Common myeloid progenitor, CD34-positive (primary cell): ENCODE measurements around the gene WFDC6. TPM values are rescaled to one million over a fixed set of nuclear protein-coding genes. Genes with fewer than 3 reads are reported as not detected.
"Not testable (repeated sequence)": the region's sequence is repeated elsewhere in the genome, so short reads cannot be mapped to it uniquely, and the experiment has no call there.

Experiments used
- CTCF ChIA-PET: fragments of 350-600 bp; sonication (Branson Sonifier 250); formaldehyde crosslinking; loops from one replicate; lab custom pipeline; 2021; ENCODE audit warnings: antibody characterized with exemption; lab: Charles Lee
- POLR2A ChIA-PET: fragments of 350-600 bp; sonication (Branson Sonifier 250); formaldehyde crosslinking; loops from one replicate; lab custom pipeline; 2021; ENCODE audit warnings: antibody characterized with exemption; lab: Charles Lee
- DNase-seq, 3 donors: peaks; one replicate each; pipeline versions ENCODE4 v3.0.0 to v3.0.0-alpha.2; 2013
- H3K27ac ChIP-seq, 2 experiments: 1 replicate in 1 of 2; 2 replicates in 1 of 2; pipeline ENCODE4 v1.7.0; 2013; ENCODE audit warnings: inconsistent platforms in 2 of 2, low read length in 2 of 2, mild to moderate bottlenecking in 2 of 2, low read depth in 1 of 2, moderate library complexity in 1 of 2; ENCODE audit not compliant: severe bottlenecking in 2 of 2, insufficient read depth in 1 of 2, poor library complexity in 1 of 2
- H3K27me3 ChIP-seq, 5 experiments: replicated peaks in 2 of 5; 1 replicate in 3 of 5; 2 replicates in 2 of 5; pipeline versions ENCODE4 v1.6.1 to v1.7.0; 2013; ENCODE audit warnings: low read length in 4 of 5, mild to moderate bottlenecking in 2 of 5, moderate library complexity in 2 of 5, inconsistent platforms in 1 of 5; ENCODE audit not compliant: insufficient read depth in 5 of 5, control insufficient read depth in 4 of 5
- H3K36me3 ChIP-seq, 4 experiments: 1 replicate in 2 of 4; 2 replicates in 2 of 4; pipeline versions ENCODE4 v1.6.1 to v1.7.0; 2013; ENCODE audit warnings: low read length in 3 of 4, control low read depth in 1 of 4, mild to moderate bottlenecking in 1 of 4; ENCODE audit not compliant: control insufficient read depth in 4 of 4, insufficient read depth in 4 of 4
- H3K4me1 ChIP-seq, 4 experiments: 1 replicate in 3 of 4; 2 replicates in 1 of 4; pipeline versions ENCODE4 v1.6.1 to v1.7.1; 2013; ENCODE audit warnings: low read length in 3 of 4, mild to moderate bottlenecking in 3 of 4, control low read depth in 1 of 4, inconsistent platforms in 1 of 4, moderate library complexity in 1 of 4; ENCODE audit not compliant: control insufficient read depth in 4 of 4, insufficient read depth in 4 of 4; ENCODE audit errors: control extremely low read depth in 1 of 4
- H3K4me3 ChIP-seq, 7 experiments: 1 replicate in 4 of 7; 2 replicates in 3 of 7; pipeline versions ENCODE4 v1.5.1 to v1.7.0; 2013; ENCODE audit warnings: mild to moderate bottlenecking in 7 of 7, low read length in 6 of 7, moderate library complexity in 6 of 7, inconsistent platforms in 2 of 7, low read depth in 2 of 7, control low read depth in 1 of 7; ENCODE audit not compliant: insufficient read depth in 4 of 7, control insufficient read depth in 1 of 7; ENCODE audit errors: extremely low read depth in 1 of 7
- H3K9me3 ChIP-seq, 5 experiments: 1 replicate in 4 of 5; 2 replicates in 1 of 5; pipeline versions ENCODE4 v1.6.1 to v1.7.1; 2013; ENCODE audit warnings: low read length in 4 of 5, mild to moderate bottlenecking in 2 of 5, inconsistent platforms in 1 of 5, low read depth in 1 of 5, moderate library complexity in 1 of 5; ENCODE audit not compliant: control insufficient read depth in 4 of 5, insufficient read depth in 2 of 5; ENCODE audit errors: control extremely low read depth in 1 of 5
- WGBS: methylation state at CpG from one replicate; pipeline ENCODE4 v1.1.5; 2013; ENCODE audit not compliant: insufficient coverage; 5-methylcytosine and 5-hydroxymethylcytosine counted together
- polyA plus RNA-seq: library from polyadenylated mRNA; unstranded; fragments of 120-200 nt; gene quantifications from one replicate; pipeline ENCODE4 v1.2.1, GENCODE V29; 2013

Gene WFDC6
- polyA plus RNA-seq: not detected

DNA sequence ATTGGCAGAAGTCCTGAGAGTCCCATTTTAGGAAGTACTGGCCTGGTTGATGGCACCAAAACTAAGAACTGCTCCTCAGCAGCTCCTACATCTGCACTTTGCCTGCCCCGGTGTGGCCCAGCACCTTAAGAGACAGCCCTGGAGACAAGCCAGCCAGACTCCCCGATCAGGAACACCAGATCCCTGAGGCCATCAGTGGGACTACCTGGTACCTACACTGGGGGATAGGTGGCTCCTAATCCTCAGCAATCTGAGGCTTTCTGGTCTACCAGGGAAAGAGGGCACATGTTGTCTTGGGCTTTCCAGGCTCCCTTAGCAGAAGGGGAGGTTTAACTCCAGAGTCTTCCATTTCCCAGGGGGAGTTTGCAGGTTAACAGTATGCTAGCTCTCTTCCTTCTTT, at the start of gene WFDC6:
Gene WFDC6 (minus strand): TSS at position 101 of the 400 bp plus-strand sequence. CDS start 75 bp downstream, at position 26.
- ChIA-PET CTCF (no interaction called here), POLR2A (no interaction called here)
- Histone ChIP-seq H3K4me3 (no peak within 1 kb of the TSS), H3K9me3 (peaks cover 0 to 3% (median 0%) of the 10 kb centered on the region in 5 experiments), H3K27ac (no peak within 1 kb of the TSS), H3K27me3 (peaks cover 2 to 39% (median 17%) of the 10 kb centered on the region in 5 experiments), H3K4me1 (no peaks in the 10 kb centered on the region), H3K36me3 (no peaks in the 10 kb centered on the region)
- WGBS: 100% methylated on average over 2 of the region's 2 CpGs
- DNase-seq: no peak

- DNase-seq: no peak
- Histone ChIP-seq H3K36me3 (no peaks in the 10 kb centered on the region), H3K9me3 (peaks cover 0 to 8% (median 0%) of the 10 kb centered on the region in 5 experiments), H3K27me3 (peaks cover 0 to 9% (median 0%) of the 10 kb centered on the region in 5 experiments), H3K4me1 (no peaks in the 10 kb centered on the region), H3K27ac (no peak overlapping the region), H3K4me3 (no peak overlapping the region)
- no CpG with 5 or more reads among the region's 2 CpGs for WGBS
- ChIA-PET POLR2A (no interaction called here), CTCF (interaction anchor here (0.9 to 1.6 kb wide), 2 partner anchors 182 to 295 kb away, joined by 3 to 7 read pairs; no protein-coding TSS in a partner anchor)
These were observed 49.5 kb upstream of the WFDC6 start for GRCh38 chr20:45588800-45589199.

- H3K9me3 ChIP-seq, H3K27ac ChIP-seq, H3K36me3 ChIP-seq, DNase-seq, H3K4me3 ChIP-seq, H3K4me1 ChIP-seq, POLR2A ChIA-PET, H3K27me3 ChIP-seq: not testable (repeated sequence)
- CTCF ChIA-PET: interaction anchor here (1.0 kb wide), 1 partner anchor 43 kb away, joined by 3 read pairs; the partner anchor contains the start of gene WFDC10A
- 97% methylated on average over 5 of the region's 5 CpGs for WGBS
These were observed 46.7 kb upstream of the WFDC6 start for GRCh38 chr20:45585986-45586385.

DNA sequence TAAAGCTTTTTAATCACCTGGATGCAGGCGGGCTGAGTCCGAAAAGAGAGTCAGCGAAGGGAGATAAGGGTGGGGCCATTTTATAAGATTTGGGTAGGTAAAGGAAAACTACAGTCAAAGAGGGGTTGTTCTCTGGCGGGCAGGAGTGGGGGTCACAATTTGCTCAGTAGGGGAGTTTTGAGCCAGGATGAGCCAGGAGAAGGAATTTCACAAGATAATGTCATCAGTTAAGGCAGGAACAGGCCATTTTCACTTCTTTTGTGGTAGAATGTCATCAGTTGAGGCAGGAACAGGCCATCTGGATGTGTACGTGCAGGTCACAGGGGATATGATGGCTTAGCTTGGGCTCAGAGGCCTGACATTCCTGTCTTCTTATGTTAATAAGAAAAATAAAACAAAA, 45.0 kb upstream of the WFDC6 start:
- CTCF ChIA-PET, DNase-seq, POLR2A ChIA-PET, H3K36me3 ChIP-seq, H3K27ac ChIP-seq, H3K9me3 ChIP-seq, H3K4me3 ChIP-seq, H3K27me3 ChIP-seq, H3K4me1 ChIP-seq: not testable (repeated sequence)
- 100% methylated on average over 2 of the region's 5 CpGs for WGBS

GRCh38 chr20:45583502-45583901, 44.2 kb upstream of the WFDC6 start:
- POLR2A ChIA-PET: interaction anchor here (0.5 kb wide), 1 partner anchor 15 kb away, joined by 4 read pairs; no protein-coding TSS in a partner anchor
- H3K27me3 ChIP-seq: peaks cover 2 to 11% (median 7%) of the 10 kb centered on the region in 5 experiments
- WGBS: 100% methylated on average over 1 of the region's 3 CpGs
- DNase-seq: no peak
- no peak overlapping the region for H3K27ac ChIP-seq
- CTCF ChIA-PET: no interaction called here
- H3K4me1 ChIP-seq: no peaks in the 10 kb centered on the region
- no peaks in the 10 kb centered on the region for H3K36me3 ChIP-seq
- no peak overlapping the region for H3K4me3 ChIP-seq
- H3K9me3 ChIP-seq: peaks cover 0 to 4% (median 0%) of the 10 kb centered on the region in 5 experiments

DNA sequence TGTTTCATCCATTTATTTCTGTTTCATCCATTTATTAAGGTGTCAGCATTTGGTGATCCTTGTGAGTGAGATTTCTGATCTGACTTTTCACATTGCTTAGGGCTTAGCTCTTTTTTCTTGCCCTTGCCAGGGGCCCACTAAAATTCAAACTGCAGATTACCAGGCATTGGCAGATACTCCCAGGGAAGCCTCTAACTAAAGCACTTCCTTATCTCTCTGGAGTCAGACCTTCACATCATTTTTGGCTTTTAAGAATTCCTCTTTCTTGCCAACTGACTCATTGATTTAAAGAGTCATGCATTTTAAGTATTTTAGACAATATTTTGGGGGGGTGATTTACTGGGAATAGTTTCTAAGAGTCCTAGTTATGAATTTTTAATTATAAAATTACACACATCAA, 42.4 kb upstream of the WFDC6 start:
- Histone ChIP-seq H3K36me3 (no peaks in the 10 kb centered on the region), H3K4me3 (no peak overlapping the region), H3K27ac (no peak overlapping the region), H3K27me3 (peaks cover 2 to 11% (median 7%) of the 10 kb centered on the region in 5 experiments), H3K9me3 (no peaks in the 10 kb centered on the region), H3K4me1 (no peaks in the 10 kb centered on the region)
- peak in 2 of 3 donors; percentile 5 for DNase-seq
- POLR2A ChIA-PET: no interaction called here
- CTCF ChIA-PET: no interaction called here

- 86% methylated on average over 1 of the region's 4 CpGs for WGBS
These were observed 39.9 kb upstream of the WFDC6 start, which contains the start of gene WFDC8 for GRCh38 chr20:45579184-45579583. TSS of gene WFDC8 (minus strand) at chr20:45579284. CDS start at chr20:45579247, 37 bp downstream.

More at GRCh38 chr20:45579184-45579583, 39.9 kb upstream of the WFDC6 start, which contains the start of gene WFDC8:
- CTCF ChIA-PET: interaction anchor here (1.0 kb wide), 1 partner anchor 17 kb away, joined by 3 read pairs; no protein-coding TSS in a partner anchor
- H3K9me3 ChIP-seq: no peaks in the 10 kb centered on the region
- H3K4me3 ChIP-seq: no peak within 1 kb of the TSS
- H3K36me3 ChIP-seq: no peaks in the 10 kb centered on the region
- H3K27me3 ChIP-seq: peaks cover 2 to 11% (median 7%) of the 10 kb centered on the region in 5 experiments
- DNase-seq: no peak
- POLR2A ChIA-PET: no interaction called here
- no peak within 1 kb of the TSS for H3K27ac ChIP-seq
- H3K4me1 ChIP-seq: no peaks in the 10 kb centered on the region
